HEK293T (cell line): ENCODE measurements around the gene SIRPA.

Source experiments
- CTCF ChIA-PET: fragments of 350-600 bp; formaldehyde crosslinking; extraction: SDS; loops from one replicate; lab custom pipeline; 2021; ENCODE audit warnings: antibody characterized with exemption, inconsistent platforms; lab: Yijun Ruan, JAX
- POLR2A ChIA-PET: fragments of 350-600 bp; formaldehyde crosslinking; extraction: SDS; loops from one replicate; lab custom pipeline; 2020; ENCODE audit warnings: antibody characterized with exemption, inconsistent platforms; lab: Yijun Ruan, JAX
- DNase-seq: peaks from one replicate; pipeline ENCODE4 v3.0.0; 2012; ENCODE audit warnings: mixed read lengths; ENCODE audit errors: extremely low spot score
- ARNT ChIP-seq: fragments of 450-650 bp; IDR thresholded peaks from 2 replicates; pipeline ENCODE4 v1.6.1; 2017; ENCODE audit warnings: mild to moderate bottlenecking
- BHLHE40 ChIP-seq: fragments of 450-650 bp; IDR thresholded peaks from 2 replicates; pipeline ENCODE4 v1.6.1; 2016; ENCODE audit warnings: mild to moderate bottlenecking, moderate library complexity, borderline replicate concordance
- CTBP1 ChIP-seq: fragments of 450-650 bp; IDR thresholded peaks from 2 replicates; pipeline ENCODE4 v1.6.1; 2016; ENCODE audit warnings: borderline replicate concordance
- ELF4 ChIP-seq: fragments of 450-650 bp; IDR thresholded peaks from 2 replicates; pipeline ENCODE4 v1.6.1; 2017; ENCODE audit warnings: antibody characterized with exemption
- FOXA1 ChIP-seq: fragments of 450-650 bp; IDR thresholded peaks from 2 replicates; pipeline ENCODE4 v1.6.1; 2016; ENCODE audit warnings: mild to moderate bottlenecking
- FOXK2 ChIP-seq: fragments of 450-650 bp; IDR thresholded peaks from 2 replicates; pipeline ENCODE4 v1.6.1; 2016; ENCODE audit warnings: mild to moderate bottlenecking
- FOXM1 ChIP-seq: fragments of 450-650 bp; IDR thresholded peaks from 2 replicates; pipeline ENCODE4 v1.6.1; 2017; ENCODE audit warnings: mild to moderate bottlenecking, borderline replicate concordance
- HDGF ChIP-seq: fragments of 450-650 bp; IDR thresholded peaks from 2 replicates; pipeline ENCODE4 v1.6.1; 2017; ENCODE audit warnings: antibody characterized with exemption, borderline replicate concordance
- L3MBTL2 ChIP-seq: fragments of 450-650 bp; conservative IDR thresholded peaks from 2 replicates; pipeline ENCODE4 v1.6.1; 2016; ENCODE audit warnings: mild to moderate bottlenecking
- LEF1 ChIP-seq: fragments of 450-650 bp; IDR thresholded peaks from 2 replicates; pipeline ENCODE4 v1.6.1; 2017; ENCODE audit warnings: mild to moderate bottlenecking, borderline replicate concordance
- NFRKB ChIP-seq: fragments of 450-650 bp; IDR thresholded peaks from 2 replicates; pipeline ENCODE4 v1.6.1; 2016; ENCODE audit warnings: mild to moderate bottlenecking, moderate library complexity
- PKNOX1 ChIP-seq: fragments of 450-650 bp; IDR thresholded peaks from 2 replicates; pipeline ENCODE4 v1.6.1; 2016
- SP1 ChIP-seq: fragments of 450-650 bp; IDR thresholded peaks from 2 replicates; pipeline ENCODE4 v1.6.1; 2017
- SUZ12 ChIP-seq: fragments of 450-650 bp; IDR thresholded peaks from 2 replicates; pipeline ENCODE4 v1.6.1; 2016; ENCODE audit warnings: mild to moderate bottlenecking
- TARDBP ChIP-seq: fragments of 450-650 bp; IDR thresholded peaks from 2 replicates; pipeline ENCODE4 v1.6.1; 2016
- ZNF384 ChIP-seq: fragments of 450-650 bp; IDR thresholded peaks from 2 replicates; pipeline ENCODE4 v1.6.1; 2016

The SIRPA gene

GRCh38 chr20:1953621-1954020, 58.4 kb downstream of the SIRPA start:
- POLR2A ChIA-PET = no interaction called here
- DNase-seq = no peak
- CTCF ChIA-PET = no interaction called here
- TF ChIP-seq L3MBTL2 = no peak

- no peak for TF ChIP-seq HDGF
- TF ChIP-seq TARDBP = no peak
- no peak for TF ChIP-seq CTBP1
- TF ChIP-seq PKNOX1 = no peak
- no peak for TF ChIP-seq BHLHE40
- TF ChIP-seq ELF4 = no peak
- no peak for TF ChIP-seq SP1
- no peak for DNase-seq
- ChIA-PET CTCF (interaction anchor here (0.9 kb wide), 1 partner anchor 11 kb away, joined by 3 read pairs; no protein-coding TSS in a partner anchor), POLR2A (no interaction called here)
Observed at GRCh38 chr20:1955217-1955616, 60.0 kb downstream of the SIRPA start.

GRCh38 chr20:1958426-1958825, 63.2 kb downstream of the SIRPA start:
- no peak for DNase-seq
- CTCF ChIA-PET = no interaction called here
- no peak for TF ChIP-seq FOXA1
- no peak for TF ChIP-seq ELF4
- TF ChIP-seq PKNOX1 = no peak
- TF ChIP-seq ARNT = no peak
- no peak for TF ChIP-seq TARDBP
- TF ChIP-seq FOXM1 = no peak
- TF ChIP-seq SP1 = no peak
- no peak for TF ChIP-seq BHLHE40
- TF ChIP-seq FOXK2 = no peak
- TF ChIP-seq ZNF384 = no peak
- TF ChIP-seq NFRKB = no peak
- TF ChIP-seq SUZ12 = no peak
- no peak for TF ChIP-seq CTBP1
- TF ChIP-seq L3MBTL2 = no peak
- POLR2A ChIA-PET = no interaction called here

- ChIA-PET CTCF (no interaction called here), POLR2A (no interaction called here)
- TF ChIP-seq BHLHE40 (no peak), HDGF (no peak), NFRKB (no peak), LEF1 (no peak), ELF4 (no peak), L3MBTL2 (no peak), FOXM1 (no peak)
Observed at GRCh38 chr20:1959156-1959555, 63.9 kb downstream of the SIRPA start.

GRCh38 chr20:1961374-1961773, 66.2 kb downstream of the SIRPA start:
- no peak for DNase-seq
- CTCF ChIA-PET = no interaction called here
- POLR2A ChIA-PET = no interaction called here
- TF ChIP-seq PKNOX1 (no peak), TARDBP (no peak), FOXK2 (no peak), SP1 (no peak), NFRKB (no peak), L3MBTL2 (no peak), ARNT (no peak), FOXM1 (no peak), ELF4 (no peak), SUZ12 (no peak), CTBP1 (no peak), LEF1 (no peak), HDGF (no peak)

More at GRCh38 chr20:1959156-1959555, 63.9 kb downstream of the SIRPA start:
- no peak for DNase-seq

- CTCF ChIA-PET = no interaction called here
- POLR2A ChIA-PET = no interaction called here
- TF ChIP-seq ZNF384 (no peak), SP1 (no peak), ELF4 (no peak), L3MBTL2 (no peak), FOXK2 (no peak), TARDBP (no peak), FOXA1 (no peak), HDGF (no peak), SUZ12 (no peak), BHLHE40 (no peak), ARNT (no peak), CTBP1 (no peak), PKNOX1 (no peak), NFRKB (no peak), FOXM1 (no peak)
Observed at GRCh38 chr20:1964061-1964460, 68.9 kb downstream of the SIRPA start.

More at GRCh38 chr20:1964061-1964460, 68.9 kb downstream of the SIRPA start:
- no peak for DNase-seq
